GM18873 (cell line): ENCODE data around the gene CTNNBL1.

Experiments used
- ATAC-seq: cut with Tn5 transposase; IDR thresholded peaks from one replicate; pipeline ENCODE4 v1.9.1; 2021; ENCODE audit warnings: mild to moderate bottlenecking, moderate library complexity, moderate number of reproducible peaks; ENCODE audit not compliant: unreplicated experiment, low FRiP score

The CTNNBL1 gene

GRCh38 chr20:37807471-37808232 lies 113.8 kb downstream of the CTNNBL1 start:
- no peak for ATAC-seq

GRCh38 chr20:37808233-37809070 lies 114.6 kb downstream of the CTNNBL1 start:
- ATAC-seq = no peak

DNA sequence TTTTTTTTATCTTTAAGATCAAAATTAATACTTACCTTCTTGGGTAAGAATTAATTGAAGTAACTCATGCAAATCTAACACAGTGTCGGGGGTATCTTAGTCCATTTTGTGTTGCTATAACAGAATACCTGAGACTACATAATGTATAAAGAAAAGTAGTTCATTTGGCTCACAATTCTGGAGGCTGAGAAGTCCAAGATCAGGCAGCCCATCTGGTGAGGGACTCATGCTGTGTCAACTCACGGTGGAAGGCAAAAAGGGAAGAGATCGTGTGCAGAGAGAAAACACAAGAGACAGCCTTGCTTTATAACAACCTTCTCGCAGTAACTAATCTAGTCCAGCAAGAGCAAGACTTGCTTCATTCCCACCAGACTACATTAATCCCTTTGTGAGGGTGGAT lies 116.2 kb downstream of the CTNNBL1 start:
- ATAC-seq = no peak

GRCh38 chr20:37816003-37816402 lies 122.2 kb downstream of the CTNNBL1 start:
- no peak for ATAC-seq

GRCh38 chr20:37816726-37817125 lies 122.9 kb downstream of the CTNNBL1 start:
- ATAC-seq = no peak

- ATAC-seq = no peak
These were observed 127.9 kb downstream of the CTNNBL1 start for GRCh38 chr20:37821696-37822095.

- ATAC-seq = no peak
These were observed 128.3 kb downstream of the CTNNBL1 start for GRCh38 chr20:37822141-37822601.

GRCh38 chr20:37823296-37823980 lies 129.6 kb downstream of the CTNNBL1 start:
- no peak for ATAC-seq

GRCh38 chr20:37827605-37828004 lies 133.8 kb downstream of the CTNNBL1 start:
- ATAC-seq = no peak

DNA sequence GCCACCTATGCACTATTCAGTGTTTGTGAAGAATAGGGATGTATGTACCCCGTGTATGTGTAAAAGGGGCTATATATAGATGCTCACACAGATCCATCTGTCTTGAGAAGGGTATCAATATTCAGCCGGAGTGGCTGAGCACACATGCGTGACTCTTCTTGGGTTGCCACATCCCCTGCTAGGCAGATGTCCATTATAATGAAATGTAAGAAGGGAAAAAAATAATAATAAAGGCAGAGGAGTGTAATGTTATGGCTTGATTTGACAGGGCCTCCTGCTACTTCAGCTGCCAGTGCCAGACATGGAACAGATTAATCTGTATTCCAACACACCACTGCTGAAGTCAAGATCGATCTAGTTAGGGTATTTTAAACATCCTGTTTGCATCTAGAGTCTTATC lies 134.9 kb downstream of the CTNNBL1 start:
- ATAC-seq = no peak

- no peak for ATAC-seq
These were observed 135.3 kb downstream of the CTNNBL1 start for GRCh38 chr20:37829128-37829527.

DNA sequence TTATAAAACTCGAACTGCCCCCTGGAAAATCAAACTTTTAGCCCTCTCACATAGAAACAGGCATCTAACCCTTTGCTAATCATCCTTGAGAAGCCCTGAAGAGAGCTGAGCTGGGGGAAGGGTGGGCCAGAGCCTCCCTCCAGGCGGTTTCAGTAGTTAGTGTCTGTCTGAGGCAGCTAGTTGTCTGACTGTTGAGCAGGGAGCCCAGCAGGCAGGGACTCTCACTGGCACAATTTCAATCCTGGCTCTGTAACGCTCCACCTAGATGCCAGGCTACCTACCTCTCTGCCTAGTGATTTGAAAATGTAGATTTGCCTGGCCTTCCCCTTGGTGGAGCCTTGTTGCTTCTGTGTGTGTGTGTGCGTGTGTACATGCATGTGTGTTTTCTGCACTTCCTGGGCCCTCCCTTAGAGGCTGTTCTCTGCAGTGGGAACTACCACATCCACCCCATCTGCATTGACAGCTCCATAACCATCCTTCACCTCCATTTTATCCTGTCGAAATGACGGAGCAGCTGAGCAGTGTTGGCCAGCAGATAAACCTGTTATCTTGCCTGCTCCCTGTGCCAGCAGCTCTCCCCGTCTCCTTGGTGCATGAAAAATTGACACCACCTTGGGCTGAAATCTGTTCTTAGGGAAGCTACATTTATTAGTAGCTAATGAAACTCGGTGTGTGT lies 139.5 kb downstream of the CTNNBL1 start:
- ATAC-seq = no peak

DNA sequence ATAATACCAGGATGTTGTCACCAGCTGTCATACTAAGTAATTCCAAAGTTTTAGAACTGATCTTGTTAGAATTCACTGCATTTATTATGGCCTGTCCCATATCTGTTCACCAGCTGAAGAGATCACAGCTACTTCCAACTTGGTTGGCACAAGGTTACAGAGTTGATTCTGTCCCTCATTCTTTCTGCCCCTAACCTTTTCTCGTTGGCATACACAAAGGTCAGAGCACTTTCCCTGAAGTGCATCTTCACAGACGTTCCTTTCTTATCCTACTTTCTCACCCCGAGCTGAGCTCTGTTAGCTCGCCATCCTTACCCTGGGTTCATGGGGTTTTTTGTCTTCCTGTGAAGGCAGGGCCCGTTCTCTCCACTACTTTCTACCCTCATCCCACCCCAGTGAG lies 143.1 kb downstream of the CTNNBL1 start:
- no peak for ATAC-seq

DNA sequence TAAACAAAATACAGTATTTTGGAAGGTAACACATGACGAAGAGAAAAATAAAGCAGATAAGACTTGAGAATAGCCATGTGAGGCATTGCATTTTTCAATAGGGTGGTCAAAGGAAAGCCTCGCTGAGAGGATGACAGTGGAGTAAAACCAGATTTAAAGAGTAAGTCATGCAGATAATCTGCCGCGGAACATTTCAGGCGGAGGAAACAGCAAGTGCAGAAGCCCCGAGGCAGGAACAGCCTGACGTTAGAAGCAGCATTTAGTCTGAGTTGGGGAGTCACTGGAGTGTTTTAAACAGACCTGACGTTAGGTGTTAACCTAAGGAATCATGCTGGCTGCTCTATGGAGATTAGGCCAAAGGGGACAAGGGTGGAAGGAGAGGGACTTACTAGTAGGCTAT lies 144.1 kb downstream of the CTNNBL1 start:
- ATAC-seq = no peak

- ATAC-seq = no peak
These were observed 145.1 kb downstream of the CTNNBL1 start for GRCh38 chr20:37838769-37839431.

- ATAC-seq = no peak
These were observed 145.6 kb downstream of the CTNNBL1 start for GRCh38 chr20:37839432-37839827.

DNA sequence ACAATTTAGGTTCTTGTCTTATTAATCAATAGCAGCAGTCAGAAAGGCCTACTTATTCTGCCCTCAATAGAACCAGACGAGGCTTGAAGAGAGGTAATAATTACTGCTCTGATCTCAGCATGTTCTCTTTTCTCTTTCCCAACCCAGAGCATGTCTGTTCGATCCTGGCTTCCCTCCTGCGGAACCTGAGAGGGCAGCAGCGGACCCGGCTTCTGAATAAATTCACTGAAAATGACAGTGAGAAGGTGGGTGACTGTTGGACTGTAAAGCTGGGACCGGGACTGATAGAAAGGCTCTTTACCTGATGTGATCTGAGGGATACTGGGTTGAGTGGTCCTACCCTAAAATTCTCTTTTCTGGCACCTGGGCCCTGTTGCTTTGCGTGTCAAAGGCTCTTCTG lies 146.1 kb downstream of the CTNNBL1 start:
- no peak for ATAC-seq

- ATAC-seq = no peak
These were observed 147.6 kb downstream of the CTNNBL1 start for GRCh38 chr20:37841389-37841788.

DNA sequence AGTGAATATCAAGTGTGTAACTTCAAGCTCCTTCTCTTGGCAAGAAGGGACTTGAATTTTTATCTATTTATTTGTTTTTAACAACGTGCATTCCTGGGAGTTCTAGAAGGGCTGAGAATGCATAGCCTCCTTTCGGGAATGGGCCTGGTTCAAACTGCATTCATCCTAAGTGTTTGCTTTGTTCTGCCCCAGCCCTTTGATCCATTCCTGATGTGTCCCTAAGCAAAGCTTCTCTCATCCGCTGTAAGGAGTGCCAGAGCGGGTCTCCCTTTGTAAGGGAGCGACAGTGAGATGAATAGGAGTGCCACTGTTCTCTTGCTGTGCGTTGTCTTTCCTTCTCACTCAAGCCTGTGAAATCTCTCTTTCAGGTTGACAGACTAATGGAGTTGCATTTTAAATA lies 148.1 kb downstream of the CTNNBL1 start:
- no peak for ATAC-seq

DNA sequence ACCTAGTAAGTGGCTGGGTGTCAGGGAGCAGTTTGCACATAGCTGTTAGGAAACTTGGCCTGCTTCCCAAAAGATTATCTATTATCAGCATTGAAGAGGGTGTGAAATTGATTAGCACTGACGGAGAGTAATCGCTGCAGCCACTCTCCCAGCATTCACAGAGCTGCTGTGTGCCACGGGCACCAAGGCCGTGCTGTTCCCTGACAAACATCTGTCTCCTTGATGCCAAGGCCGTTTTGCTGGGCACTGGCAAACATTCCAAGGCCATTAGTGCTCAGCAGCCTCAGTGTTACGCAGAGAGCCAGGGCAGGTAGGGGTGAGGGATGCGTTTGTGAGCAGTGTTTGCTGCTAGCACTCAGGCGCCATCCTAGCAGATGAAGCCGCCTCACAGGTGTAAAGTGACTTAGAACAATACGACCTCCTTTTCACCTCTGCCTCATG lies 151.4 kb downstream of the CTNNBL1 start:
- no peak for ATAC-seq
